GM12878 (cell line): ENCODE results near the gene CELF2. TPM values are rescaled to one million over a fixed set of nuclear protein-coding genes. Genes with fewer than 3 reads are reported as not detected.

ENCODE experiments used
- ATAC-seq: fragments of 200-7000 bp; cut with Tn5 transposase; 3 replicates; pipeline ENCODE4 v1.9.1; 2020; ENCODE audit warnings: mild to moderate bottlenecking, moderate library complexity
- BruUV-seq: library from RNA; stranded (reverse); fragments of 400-500 nt; replicated peaks from 2 replicates; lab custom pipeline; 2021; lab: Mats Ljungman, UMichigan
- CTCF ChIA-PET: fragments of 300-600 bp; sonication (Branson Sonifier 250); formaldehyde crosslinking; extraction: SDS; loops from one replicate; lab custom pipeline; 2021; ENCODE audit warnings: inconsistent platforms; lab: Yijun Ruan, JAX
- POLR2A ChIA-PET: fragments of 350-600 bp; formaldehyde crosslinking; extraction: SDS; loops from one replicate; lab custom pipeline; 2021; ENCODE audit warnings: inconsistent platforms; lab: Charles Lee
- RAD21 ChIA-PET: fragments of 300-600 bp; sonication (Branson Sonifier 250); formaldehyde crosslinking; loops from one replicate; lab custom pipeline; 2023; ENCODE audit warnings: antibody characterized with exemption; ENCODE audit not compliant: unreplicated experiment; lab: Charles Lee
- SMC1A ChIA-PET: fragments of 300-600 bp; sonication (Branson Sonifier 250); formaldehyde crosslinking; loops from one replicate; lab custom pipeline; 2023; ENCODE audit not compliant: unreplicated experiment, uncharacterized antibody; lab: Charles Lee
- DNase-seq: peaks from one replicate; pipeline ENCODE4 v3.0.0-alpha.2; 2011; ENCODE audit warnings: low read depth, low spot score
- FAIRE-seq: peaks from 3 replicates; lab custom pipeline; 2011; peaks lifted over from hg19 to GRCh38; lab: Jason Lieb, UNC
- H2AFZ ChIP-seq: 2 replicates; pipeline ENCODE4 v1.6.0; 2011; ENCODE audit warnings: low read depth, low read length, control low read depth; ENCODE audit not compliant: control insufficient read depth
- H3K27ac ChIP-seq: 2 replicates; pipeline ENCODE4 v1.5.1; 2011; ENCODE audit warnings: control low read depth; ENCODE audit not compliant: control insufficient read depth, insufficient read depth
- H3K27me3 ChIP-seq, 2 experiments: replicated peaks in 1 of 2; 2 replicates each; pipeline versions ENCODE4 v1.6.0 to v1.6.1; 2011; ENCODE audit warnings: low read length in 1 of 2; ENCODE audit not compliant: control insufficient read depth in 2 of 2, insufficient read depth in 2 of 2
- H3K36me3 ChIP-seq, 2 experiments: 2 replicates each; pipeline ENCODE4 v1.5.1; 2011; ENCODE audit warnings: low read length in 1 of 2; ENCODE audit not compliant: control insufficient read depth in 2 of 2, insufficient read depth in 2 of 2
- H3K4me1 ChIP-seq: 2 replicates; pipeline ENCODE4 v1.6.1; 2011; ENCODE audit warnings: mild to moderate bottlenecking, low read length, moderate library complexity, mixed read lengths; ENCODE audit not compliant: control insufficient read depth, insufficient read depth
- H3K4me2 ChIP-seq: 2 replicates; pipeline ENCODE4 v1.6.0; 2011; ENCODE audit warnings: control low read depth; ENCODE audit not compliant: control insufficient read depth, insufficient read depth
- H3K4me3 ChIP-seq: fragments of 200-600 bp; sonication (generic); 2 replicates; pipeline ENCODE4 v1.5.1; 2016
- H3K79me2 ChIP-seq: 2 replicates; pipeline ENCODE4 v1.6.0; 2011; ENCODE audit warnings: low read length; ENCODE audit not compliant: control insufficient read depth, insufficient read depth
- H3K9ac ChIP-seq: 2 replicates; pipeline ENCODE4 v1.8.0; 2011; ENCODE audit warnings: low read length, control low read depth, mixed read lengths; ENCODE audit not compliant: control insufficient read depth, insufficient read depth
- H3K9me3 ChIP-seq: replicated peaks from 3 replicates; pipeline ENCODE4 v1.5.1; 2011; ENCODE audit warnings: mild to moderate bottlenecking, low read length; ENCODE audit not compliant: control insufficient read depth, insufficient read depth
- H4K20me1 ChIP-seq: 2 replicates; pipeline ENCODE4 v1.6.0; 2011; ENCODE audit not compliant: control insufficient read depth, insufficient read depth
- ATF3 ChIP-seq: IDR thresholded peaks from 2 replicates; pipeline ENCODE4 v1.6.1; 2011; ENCODE audit warnings: low read depth, mild to moderate bottlenecking, low read length, moderate library complexity, borderline replicate concordance; ENCODE audit errors: extremely low read depth
- CEBPB ChIP-seq, 2 experiments: fragments of 150-350 bp in 1 of 2; IDR thresholded peaks; 2 replicates each; pipeline ENCODE4 v1.6.1; 2012 to 2014; ENCODE audit warnings: low read depth in 2 of 2, low read length in 2 of 2, borderline replicate concordance in 1 of 2, inconsistent platforms in 1 of 2
- CUX1 ChIP-seq: IDR thresholded peaks from 2 replicates; pipeline ENCODE4 v1.6.1; 2012; ENCODE audit warnings: improper control_type of control experiment, low read depth, low read length; ENCODE audit not compliant: insufficient replicate concordance
- IKZF2 ChIP-seq, 2 experiments: fragments of 450-650 bp; IDR thresholded peaks; 2 replicates each; pipeline ENCODE4 v1.6.1; 2017; ENCODE audit warnings: mild to moderate bottlenecking in 2 of 2, moderate library complexity in 2 of 2
- NR2C2 ChIP-seq: IDR thresholded peaks from 2 replicates; pipeline ENCODE4 v1.6.1; 2011; ENCODE audit warnings: borderline replicate concordance, low read depth; ENCODE audit not compliant: control insufficient read depth, insufficient read length
- POLR2A ChIP-seq: IDR thresholded peaks from 2 replicates; pipeline ENCODE4 v1.6.1; 2011; ENCODE audit warnings: low read depth, mild to moderate bottlenecking, low read length
- ZBED1 ChIP-seq: IDR thresholded peaks from 2 replicates; pipeline ENCODE4 v1.6.1; 2016; ENCODE audit warnings: borderline replicate concordance
- ZBTB4 ChIP-seq: fragments of 450-650 bp; formaldehyde crosslinking; IDR thresholded peaks from 2 replicates; pipeline ENCODE4 v1.4.0; 2022; ENCODE audit warnings: mild to moderate bottlenecking, moderate library complexity
- ZNF384 ChIP-seq: IDR thresholded peaks from 2 replicates; pipeline ENCODE4 v1.6.1; 2012; ENCODE audit warnings: low read depth, mild to moderate bottlenecking, low read length, improper control_type of control experiment, borderline replicate concordance
- WGBS: methylation state at CpG from one replicate; pipeline ENCODE4 v1.1.6; 2016; ENCODE audit warnings: low lambda C conversion rate; ENCODE audit not compliant: insufficient replicate concordance, insufficient coverage; ENCODE audit errors: missing lambda C conversion rate; 5-methylcytosine and 5-hydroxymethylcytosine counted together
- in situ Hi-C: fragments of 300-500 bp; cut with MboI; formaldehyde crosslinking; loops from 9 replicates; pipeline ENCODE4 v1.14.3; 2018; ENCODE audit warnings: mixed read lengths
- intact Hi-C: fragments of 100-400 bp; cut with micrococcal nuclease; formaldehyde crosslinking; loops from one replicate; pipeline ENCODE4 v1.14.2; 2022; ENCODE audit not compliant: unreplicated experiment
- polyA plus RNA-seq, 11 experiments: library from polyadenylated mRNA; depleted of rRNA in 4 of 11; unstranded in 6 of 11; stranded (reverse) in 5 of 11; fragments of >200 nt; fragmentation: Nextera tagmentation in 4 of 11; fragmentation: Illumina TruSeq in 1 of 11; extraction: Ambion mirVana in 4 of 11; extraction: Trizol in 1 of 11; gene quantifications; 1 replicate in 1 of 11; 2 replicates in 10 of 11; pipeline versions ENCODE4 v1.2.1 to v1.2.3, GENCODE V29; 2011 to 2016; ENCODE audit warnings: inconsistent platforms in 2 of 11, missing spikeins in 2 of 11, low read depth in 1 of 11
- total RNA-seq, 4 experiments: library from RNA; depleted of rRNA in 3 of 4; stranded (reverse); fragments of >200 nt in 3 of 4; fragmentation: Illumina TruSeq in 1 of 4; extraction: Trizol in 1 of 4; gene quantifications; 2 replicates each; pipeline versions ENCODE4 v1.2.1 to v1.2.3, GENCODE V29; 2013 to 2021

CELF2 gene
- total and polyA plus RNA-seq, 10 of the 15 experiments (the other 5 are each of a cell fraction or from before 2014, with no cell fraction given), result 20.8 to 129 (median 86.3) TPM

- no peak for TF ChIP-seq CUX1
Observed at GRCh38 chr10:11224321-11224720, 206.6 kb downstream of the CELF2 start (continued).

GRCh38 chr10:11224792-11225416, 207.2 kb downstream of the CELF2 start:
- Histone ChIP-seq H3K27ac (0 out of 2 replicates have a peak overlapping the region, but pooled peaks have one; percentile 77), H3K9ac (no peak overlapping the region), H3K4me1 (peaks cover 53% of the 10 kb centered on the region), H3K4me2 (peak overlapping the region; percentile 61; the same call in 1 of the 2 replicates), H3K9me3 (no peaks in the 10 kb centered on the region), H3K79me2 (peaks cover 96% of the 10 kb centered on the region), H3K27me3 (no peaks in the 10 kb centered on the region), H4K20me1 (peaks cover 5% of the 10 kb centered on the region; the same call in 1 of the 2 replicates), H3K4me3 (no peak overlapping the region), H3K36me3 (peaks cover 23 to 43% of the 10 kb centered on the region in 2 experiments), H2AFZ (no peak overlapping the region)
- in situ Hi-C loops (no loop called here), intact Hi-C loops (loop anchor here (2.0 kb wide), 1 partner anchor 16 kb away; no protein-coding TSS in a partner anchor)
- CTCF ChIA-PET, result interaction anchor here (1.2 to 4.4 kb wide), 5 partner anchors 9 to 46 kb away, joined by 4 to 27 read pairs (median 6); no protein-coding TSS in a partner anchor
- ATAC-seq, result no peak
- POLR2A ChIA-PET, result interaction anchor here (0.9 to 2.9 kb wide), 5 partner anchors 11 to 54 kb away, joined by 3 to 18 read pairs (median 4); no protein-coding TSS in a partner anchor
- WGBS, result 77% methylated on average over 12 of the region's 12 CpGs
- no peak for TF ChIP-seq NR2C2
- 0 out of 2 replicates have a peak, but pooled peaks have one; percentile 32 for TF ChIP-seq POLR2A
- no peak for TF ChIP-seq ZBTB4 (CRISPR knock-in tag)
- no peak for TF ChIP-seq ATF3
- TF ChIP-seq IKZF2 (IDR thresholded peaks at IDR 0.05), result no peak
- no peak for TF ChIP-seq ZNF384
- no peak for TF ChIP-seq CEBPB (IDR thresholded peaks at IDR 0.05; ENCODE audit: borderline replicate concordance in 1 of 2, low read depth in 2 of 2, low read length in 2 of 2)
- no peak for TF ChIP-seq ZBED1
- SMC1A ChIA-PET, result interaction anchor here (1.2 to 10.1 kb wide), 10 partner anchors 9 to 53 kb away, joined by 3 to 108 read pairs (median 8); no protein-coding TSS in a partner anchor
- DNase-seq, result no peak
- RAD21 ChIA-PET, result interaction anchor here (0.6 to 4.6 kb wide), 2 partner anchors 21 to 45 kb away, joined by 3 to 15 read pairs; no protein-coding TSS in a partner anchor
- no TSS peak for BruUV-seq
- FAIRE-seq, result no peak
